Head of caudate nucleus (tissue), 42 donors: Measurements from ENCODE around the gene OPCML.

Source experiments
- DNase-seq, 42 donors: peaks; one replicate each; pipeline versions ENCODE4 v3.0.0 to v3.0.0-alpha.2; 2020 to 2021; ENCODE audit warnings: mixed read lengths in 7 of 42
- intact Hi-C: fragments of 100-400 bp; cut with DNase I; formaldehyde crosslinking; loops from one replicate; pipeline ENCODE4 v1.15.0; 2022

OPCML gene

GRCh38 chr11:133134314-133135173 lies 397.8 kb downstream of the OPCML start:
- DNase-seq = peak; percentile 37 to 87 (median 72)
- intact Hi-C loops = loop anchor here (10.0 kb wide), 1 partner anchor 690 kb away; no protein-coding TSS in a partner anchor

DNA sequence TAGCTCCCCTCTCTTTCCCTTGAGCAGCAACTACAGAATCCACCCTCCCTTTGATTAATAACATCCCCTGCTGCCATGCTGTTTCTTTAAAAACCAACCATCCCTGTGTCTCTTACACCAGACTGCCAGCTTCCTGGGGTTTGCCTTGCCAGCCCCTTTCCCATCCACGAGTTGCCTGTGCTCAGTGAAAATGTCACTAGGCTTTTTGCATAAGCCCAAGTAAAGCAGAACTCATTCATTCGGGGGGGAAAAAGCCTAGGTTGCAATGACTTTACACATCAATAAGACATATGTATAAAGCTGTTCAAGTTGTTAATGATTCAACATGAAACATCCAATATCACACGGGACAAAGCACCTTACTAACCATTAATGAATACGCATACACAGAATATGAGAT lies 398.7 kb downstream of the OPCML start:
- intact Hi-C loops = loop anchor here (10.0 kb wide), 1 partner anchor 691 kb away; no protein-coding TSS in a partner anchor

DNA sequence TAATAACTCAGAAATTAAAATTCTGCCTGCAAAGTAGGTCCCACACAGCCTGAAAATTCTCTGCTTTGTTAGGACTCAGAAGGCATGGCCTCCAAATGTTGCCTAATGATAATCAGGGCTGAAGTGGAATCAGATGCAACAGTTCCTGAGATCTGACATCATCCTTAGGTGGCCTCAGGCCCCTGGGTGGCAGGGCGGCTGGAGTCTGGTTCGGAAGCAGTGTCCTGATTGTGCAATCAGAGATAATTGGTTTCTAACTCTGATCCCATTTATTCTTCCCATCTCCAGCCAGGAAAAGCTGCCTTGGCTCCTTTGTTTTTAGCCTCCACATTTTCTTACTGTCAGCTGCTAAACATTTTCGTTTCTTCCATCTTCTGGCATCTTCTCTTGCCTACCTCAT lies 399.3 kb downstream of the OPCML start:
- intact Hi-C loops = loop anchor here (10.0 kb wide), 1 partner anchor 692 kb away; no protein-coding TSS in a partner anchor

More for the DNA sequence above, 398.7 kb downstream of the OPCML start:
- DNase-seq = no peak

GRCh38 chr11:133127741-133128140 lies 404.6 kb downstream of the OPCML start:
- DNase-seq = no peak
- intact Hi-C loops = no loop called here

More for the DNA sequence above, 399.3 kb downstream of the OPCML start:
- DNase-seq = peak in 1 of 42 donors; percentile 41

DNA sequence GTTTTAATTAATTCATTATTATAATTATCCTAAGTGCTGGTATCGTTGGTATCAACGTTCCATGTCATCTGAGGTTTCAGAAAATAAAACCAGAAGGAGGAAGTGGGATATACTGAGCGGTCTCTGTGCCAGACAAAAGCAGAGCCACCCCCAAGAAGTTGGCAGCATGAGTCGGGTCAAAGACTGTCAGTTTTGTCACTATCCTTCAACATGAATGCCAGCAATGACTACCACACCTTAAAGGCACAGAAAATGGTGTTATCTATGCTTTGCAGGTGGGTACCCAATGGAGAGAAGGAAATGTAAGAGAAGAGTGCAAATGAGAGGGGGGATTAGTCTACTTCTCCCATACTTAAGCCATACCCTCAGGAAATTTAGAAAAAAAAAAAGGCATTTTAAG lies 408.5 kb downstream of the OPCML start:
- no peak for DNase-seq
- intact Hi-C loops = no loop called here

- DNase-seq = no peak
- intact Hi-C loops = no loop called here
These were observed 408.9 kb downstream of the OPCML start for GRCh38 chr11:133123366-133123765.

DNA sequence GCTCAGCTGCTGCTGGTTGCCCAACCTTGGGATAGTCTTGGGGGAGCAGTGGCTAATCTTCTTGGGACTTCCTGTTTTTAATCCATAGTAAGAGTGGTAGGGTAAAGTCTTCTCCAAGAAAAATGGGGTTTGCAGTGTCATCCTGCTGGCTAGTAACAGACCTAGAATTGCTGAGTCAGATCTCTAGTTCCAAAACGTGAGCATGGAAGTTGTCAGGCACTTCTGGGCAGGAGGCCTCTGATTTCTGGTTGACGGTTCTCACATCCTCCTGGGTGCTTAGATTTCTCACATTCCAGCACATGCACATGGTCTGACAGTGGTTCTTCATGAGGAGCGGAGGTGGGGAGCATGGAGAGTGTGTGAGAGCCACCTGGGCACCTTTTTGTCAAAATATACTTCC lies 410.0 kb downstream of the OPCML start:
- intact Hi-C loops = no loop called here
- DNase-seq = no peak

GRCh38 chr11:133118563-133119268 lies 413.6 kb downstream of the OPCML start:
- intact Hi-C loops = no loop called here
- peak in 40 of 42 donors; percentile 14 to 89 (median 52) for DNase-seq

DNA sequence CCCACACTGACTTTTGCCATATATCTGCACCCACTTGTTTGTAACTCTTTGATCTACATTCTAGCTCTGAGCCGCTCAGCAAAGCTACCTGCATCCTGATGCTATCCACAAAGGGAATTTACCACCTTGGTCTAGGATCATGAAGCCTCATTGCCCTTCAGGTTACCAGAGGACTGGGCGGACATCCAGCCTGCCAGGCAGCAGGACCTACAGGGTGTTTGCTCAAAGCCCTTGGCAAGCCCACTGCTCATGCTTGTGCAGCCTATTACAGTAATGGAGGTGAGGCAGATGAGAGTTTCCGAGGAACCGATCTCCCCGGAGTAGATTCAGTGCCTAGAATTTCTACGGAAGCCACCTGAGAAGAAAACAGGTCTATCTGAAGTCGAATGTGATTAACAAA lies 417.2 kb downstream of the OPCML start:
- intact Hi-C loops = no loop called here
- DNase-seq = no peak

- intact Hi-C loops = no loop called here
- no peak for DNase-seq
These were observed 424.5 kb downstream of the OPCML start for GRCh38 chr11:133107763-133108162.

DNA sequence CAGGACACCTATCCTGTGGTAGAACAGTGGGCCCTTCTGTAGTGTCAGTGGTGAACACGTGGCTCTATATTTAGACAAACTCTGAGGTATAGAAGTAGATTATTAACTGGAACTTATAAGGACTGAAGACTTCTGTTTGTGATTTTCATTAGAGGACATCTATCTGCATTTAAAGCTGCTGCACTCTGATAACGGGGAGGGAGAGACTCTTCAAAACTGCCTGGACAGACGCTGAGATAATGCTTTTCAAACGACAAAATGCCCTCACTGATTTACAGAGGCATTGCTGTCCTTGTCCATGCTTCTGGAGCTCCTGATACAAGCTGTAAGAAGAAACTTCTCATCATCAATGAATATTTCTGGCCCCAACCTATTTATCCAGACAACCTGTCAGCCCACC lies 425.2 kb downstream of the OPCML start:
- intact Hi-C loops = no loop called here
- no peak for DNase-seq

DNA sequence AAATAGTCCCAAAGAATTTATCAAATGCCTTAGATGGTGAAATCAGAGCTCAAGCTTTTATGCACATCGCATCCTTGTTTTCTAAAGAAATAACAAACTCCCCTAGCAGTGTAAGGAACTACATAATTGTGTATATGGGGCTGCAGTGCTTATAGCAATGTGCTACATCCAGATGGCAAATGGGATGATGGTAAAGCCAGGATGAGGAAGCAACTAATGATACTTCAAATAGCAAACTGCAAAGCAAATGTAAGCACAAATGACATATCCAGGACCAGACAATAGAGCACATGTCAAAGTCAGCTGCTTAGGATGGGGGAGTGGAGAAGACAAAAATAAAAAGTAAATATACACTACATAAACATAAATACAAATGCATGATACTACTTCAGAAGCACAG lies 425.9 kb downstream of the OPCML start:
- intact Hi-C loops = no loop called here
- no peak for DNase-seq

DNA sequence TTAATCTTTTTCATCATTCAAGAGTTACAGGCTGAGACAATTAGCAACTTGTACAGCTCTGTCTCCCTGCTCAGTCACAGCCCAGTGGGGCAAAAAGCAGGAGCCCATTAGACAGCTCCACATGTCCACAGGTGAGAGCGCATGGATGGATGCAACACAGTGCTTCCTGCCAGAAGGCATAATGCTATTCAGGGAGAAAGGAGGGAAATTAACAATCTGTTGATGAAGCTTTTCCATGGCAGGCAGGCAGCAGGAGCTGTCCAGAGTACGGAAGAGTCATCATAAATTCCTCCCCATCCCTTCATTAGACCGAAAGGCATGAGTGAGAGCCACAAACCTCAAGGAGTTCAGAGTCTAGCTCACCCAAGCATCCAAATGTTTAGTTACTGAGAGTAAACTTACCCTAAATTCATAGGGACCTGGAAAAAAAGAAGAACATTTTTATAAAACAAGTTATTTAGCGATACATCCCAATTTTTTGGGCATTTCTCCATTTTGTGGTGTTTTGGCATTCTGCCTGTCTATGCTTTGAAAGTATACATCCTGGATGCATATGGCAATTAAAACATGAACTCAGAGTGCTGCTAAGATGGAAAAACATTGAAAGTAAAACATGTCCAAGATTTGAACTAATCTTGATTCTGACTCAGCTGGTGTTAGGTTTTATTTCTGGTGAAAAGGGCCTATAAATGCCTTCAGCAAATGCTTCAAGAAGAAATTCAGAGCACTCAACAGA lies 428.1 kb downstream of the OPCML start:
- no peak for DNase-seq
- intact Hi-C loops = no loop called here

DNA sequence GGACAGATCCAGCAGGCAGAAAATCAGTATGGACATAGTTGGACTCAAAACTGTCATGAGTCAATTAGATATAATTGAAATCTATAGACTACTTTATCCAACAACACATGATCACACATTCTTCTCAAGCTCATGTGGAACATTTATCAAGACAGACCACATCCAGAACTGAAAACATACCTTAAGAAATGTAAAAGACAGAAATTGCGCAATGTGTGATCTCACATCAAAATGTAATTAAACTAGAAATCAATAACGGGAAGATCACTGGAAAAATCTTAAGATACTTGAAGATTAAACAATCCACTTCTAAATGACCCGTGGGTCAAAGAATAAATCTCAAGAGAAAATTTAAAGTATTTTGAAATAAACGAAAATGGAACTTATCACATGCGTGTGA lies 435.3 kb downstream of the OPCML start:
- DNase-seq = no peak
- intact Hi-C loops = no loop called here

GRCh38 chr11:133086518-133086917 lies 445.8 kb downstream of the OPCML start:
- intact Hi-C loops = no loop called here
- no peak for DNase-seq

- peak; percentile 22 to 88 (median 75) for DNase-seq
- intact Hi-C loops = loop anchor here (5.0 kb wide), 2 partner anchors 74 to 749 kb away; no protein-coding TSS in a partner anchor
These were observed 449.3 kb downstream of the OPCML start for GRCh38 chr11:133082841-133083488.

DNA sequence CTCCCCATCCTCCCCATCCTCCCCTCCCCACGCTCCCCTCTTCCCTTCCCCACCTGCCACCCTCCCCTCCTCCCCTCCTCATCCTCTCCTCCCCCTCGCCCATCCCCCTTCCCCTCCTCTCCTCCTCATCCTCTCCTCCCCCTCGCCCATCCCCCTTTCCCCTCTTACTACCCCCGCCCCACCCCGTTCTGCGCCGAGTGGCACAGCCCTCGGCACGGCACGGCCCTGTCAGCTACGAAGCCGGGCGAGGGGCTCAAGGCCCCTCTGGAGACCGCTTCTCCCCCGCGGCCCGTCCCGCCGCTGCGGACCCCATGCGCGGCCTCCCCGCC lies 449.9 kb downstream of the OPCML start:
- intact Hi-C loops = loop anchor here (5.0 kb wide), 2 partner anchors 75 to 750 kb away; no protein-coding TSS in a partner anchor
- DNase-seq = peak in 1 of 42 donors; percentile 22

- DNase-seq = no peak
- intact Hi-C loops = loop anchor here (5.0 kb wide), 2 partner anchors 75 to 750 kb away; no protein-coding TSS in a partner anchor
These were observed 450.4 kb downstream of the OPCML start for GRCh38 chr11:133081730-133082452.
